DOHH2 (cell line): ENCODE measurements around the gene NEUROG2.

Source experiments
- EZH2phosphoT487 ChIP-seq: fragments of 200-600 bp; sonication (generic); IDR thresholded peaks from 2 replicates; pipeline ENCODE4 v1.6.1; 2017; ENCODE audit warnings: borderline replicate concordance, mild to moderate bottlenecking, antibody characterized with exemption, low read length, moderate library complexity, mixed read lengths
- TF ChIP-seq, protein P1 (sequence below): fragments of 200-600 bp; sonication (generic); IDR thresholded peaks from one replicate; pipeline ENCODE4 v1.5.1; 2014; ENCODE audit warnings: antibody characterized with exemption, mild to moderate bottlenecking, low read depth, low read length; ENCODE audit not compliant: poor library complexity, severe bottlenecking

GRCh38 chr4:112513971-112514646 is 1.9 kb downstream of the NEUROG2 start:
- TF ChIP-seq, protein P1, sequence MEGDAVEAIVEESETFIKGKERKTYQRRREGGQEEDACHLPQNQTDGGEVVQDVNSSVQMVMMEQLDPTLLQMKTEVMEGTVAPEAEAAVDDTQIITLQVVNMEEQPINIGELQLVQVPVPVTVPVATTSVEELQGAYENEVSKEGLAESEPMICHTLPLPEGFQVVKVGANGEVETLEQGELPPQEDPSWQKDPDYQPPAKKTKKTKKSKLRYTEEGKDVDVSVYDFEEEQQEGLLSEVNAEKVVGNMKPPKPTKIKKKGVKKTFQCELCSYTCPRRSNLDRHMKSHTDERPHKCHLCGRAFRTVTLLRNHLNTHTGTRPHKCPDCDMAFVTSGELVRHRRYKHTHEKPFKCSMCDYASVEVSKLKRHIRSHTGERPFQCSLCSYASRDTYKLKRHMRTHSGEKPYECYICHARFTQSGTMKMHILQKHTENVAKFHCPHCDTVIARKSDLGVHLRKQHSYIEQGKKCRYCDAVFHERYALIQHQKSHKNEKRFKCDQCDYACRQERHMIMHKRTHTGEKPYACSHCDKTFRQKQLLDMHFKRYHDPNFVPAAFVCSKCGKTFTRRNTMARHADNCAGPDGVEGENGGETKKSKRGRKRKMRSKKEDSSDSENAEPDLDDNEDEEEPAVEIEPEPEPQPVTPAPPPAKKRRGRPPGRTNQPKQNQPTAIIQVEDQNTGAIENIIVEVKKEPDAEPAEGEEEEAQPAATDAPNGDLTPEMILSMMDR: no peak
- no peak; the same call in 1 of the 2 replicates for TF ChIP-seq EZH2phosphoT487
